GM18861 (cell line): ENCODE data around the gene RITA1.

Source experiments
- ATAC-seq: cut with Tn5 transposase; IDR thresholded peaks from one replicate; pipeline ENCODE4 v1.9.1; 2021; ENCODE audit not compliant: unreplicated experiment

The RITA1 gene

GRCh38 chr12:113152835-113153814 is 32.4 kb upstream of the RITA1 start:
- ATAC-seq: peak; percentile 49

GRCh38 chr12:113154351-113154973 is 31.1 kb upstream of the RITA1 start:
- no peak for ATAC-seq

- no peak for ATAC-seq
These were observed 30.5 kb upstream of the RITA1 start for GRCh38 chr12:113155060-113155459.

- ATAC-seq: no peak
These were observed 29.9 kb upstream of the RITA1 start for GRCh38 chr12:113155646-113156045.

GRCh38 chr12:113157218-113157859 is 28.2 kb upstream of the RITA1 start:
- no peak for ATAC-seq

- no peak for ATAC-seq
These were observed 26.9 kb upstream of the RITA1 start for GRCh38 chr12:113158439-113159203.

DNA sequence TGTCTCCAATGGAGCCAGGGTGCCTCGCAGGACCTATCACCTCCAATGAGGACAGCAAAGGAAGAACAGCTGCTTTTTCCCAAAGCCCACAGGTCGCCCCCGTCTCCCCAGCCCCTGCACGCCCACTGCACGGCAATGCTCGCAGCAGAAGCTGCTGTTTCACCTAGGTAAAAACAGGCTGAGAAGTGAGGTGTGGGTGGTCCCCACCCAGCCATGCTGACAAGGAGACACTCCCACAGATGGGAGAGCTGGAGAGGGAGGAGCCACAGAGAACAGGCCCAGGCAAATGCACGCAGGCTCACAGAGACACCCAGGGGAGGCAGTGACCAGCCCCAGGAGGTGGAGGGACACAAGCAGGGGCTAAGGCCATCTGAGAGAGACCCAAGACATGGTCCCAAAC is 25.6 kb upstream of the RITA1 start:
- ATAC-seq: no peak

- ATAC-seq: peak; percentile 47
These were observed 24.0 kb upstream of the RITA1 start for GRCh38 chr12:113161415-113162016.

- ATAC-seq: no peak
These were observed 23.2 kb upstream of the RITA1 start for GRCh38 chr12:113162102-113163029.

DNA sequence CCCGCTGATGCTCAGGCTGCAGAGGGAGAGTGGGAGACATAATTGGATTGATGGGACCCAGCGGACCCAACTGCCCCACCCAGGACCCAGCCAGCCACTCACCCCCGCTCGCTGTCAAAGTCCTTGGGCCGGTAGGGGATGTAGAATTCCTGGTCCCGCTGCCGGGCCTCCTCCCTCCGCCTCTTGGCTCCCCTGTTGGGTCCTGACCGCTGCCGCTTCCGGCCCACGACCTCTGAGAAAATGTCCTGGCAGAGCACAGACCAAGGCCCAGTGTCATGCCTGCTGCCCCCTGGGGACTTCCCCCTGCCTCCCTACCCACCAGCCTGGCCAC is 22.5 kb upstream of the RITA1 start:
- no peak for ATAC-seq

DNA sequence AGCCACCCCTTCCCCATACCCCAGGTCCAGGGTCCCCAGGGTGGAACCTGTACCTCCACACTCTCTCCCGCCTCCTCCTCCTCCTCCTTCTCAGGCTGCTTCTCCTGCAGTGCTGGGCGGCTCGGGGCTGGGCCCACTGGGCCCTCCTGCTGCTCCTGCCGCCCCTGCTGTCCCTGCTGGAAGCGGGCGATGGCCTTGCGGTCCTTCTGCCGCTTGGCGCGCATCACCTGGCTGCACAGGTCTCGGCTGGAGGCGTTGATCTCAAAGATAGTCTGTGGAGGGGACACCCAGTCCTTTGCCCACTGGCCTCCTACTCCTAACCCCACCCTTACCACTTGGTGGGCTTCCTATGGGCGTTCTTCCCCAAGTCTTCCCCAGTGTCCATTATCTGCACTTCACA is 21.5 kb upstream of the RITA1 start:
- ATAC-seq: no peak

DNA sequence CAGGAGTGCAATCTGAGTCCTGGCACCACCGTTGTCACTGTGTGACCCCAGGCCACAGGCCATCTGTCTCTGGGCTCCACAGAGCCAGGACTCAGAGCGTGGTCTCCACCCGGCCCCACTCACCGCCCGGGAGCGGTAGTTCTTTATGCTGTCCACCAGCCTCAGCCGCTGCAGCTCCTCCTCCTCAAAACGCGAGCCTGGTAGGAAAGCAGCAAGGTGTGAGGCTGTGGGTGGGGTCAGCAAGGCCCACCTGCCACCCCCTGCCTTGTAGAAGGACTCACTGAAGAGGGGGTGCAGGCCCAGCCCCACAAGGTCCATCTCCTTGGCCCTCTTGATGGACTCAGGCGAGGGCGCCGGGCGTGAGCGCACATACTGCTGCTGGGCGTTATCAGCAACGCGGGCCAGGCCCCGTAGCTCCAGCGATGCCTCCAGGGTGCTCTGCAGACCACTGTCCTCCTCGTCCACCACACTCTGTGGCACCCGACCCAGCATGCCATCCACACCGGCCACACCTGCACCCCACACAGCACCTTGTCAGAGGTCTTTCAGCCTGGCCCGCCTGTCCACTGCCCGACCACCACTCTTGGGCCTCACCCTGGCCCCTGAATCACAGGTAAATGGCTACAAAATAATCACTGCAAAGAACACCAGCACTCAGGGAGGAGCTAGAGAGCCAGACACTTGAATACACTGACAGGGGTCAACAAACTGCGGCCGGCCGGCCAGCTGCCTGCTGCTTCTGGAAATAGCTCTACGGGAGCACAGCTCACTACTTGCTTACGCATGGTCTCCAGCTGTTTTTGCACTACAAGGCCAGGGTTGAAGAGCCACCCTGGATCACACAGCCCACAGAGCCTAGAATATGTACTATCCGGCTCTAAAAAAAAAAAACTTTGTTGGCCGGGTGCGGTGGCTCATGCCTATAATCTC is 19.7 kb upstream of the RITA1 start:
- ATAC-seq: no peak

DNA sequence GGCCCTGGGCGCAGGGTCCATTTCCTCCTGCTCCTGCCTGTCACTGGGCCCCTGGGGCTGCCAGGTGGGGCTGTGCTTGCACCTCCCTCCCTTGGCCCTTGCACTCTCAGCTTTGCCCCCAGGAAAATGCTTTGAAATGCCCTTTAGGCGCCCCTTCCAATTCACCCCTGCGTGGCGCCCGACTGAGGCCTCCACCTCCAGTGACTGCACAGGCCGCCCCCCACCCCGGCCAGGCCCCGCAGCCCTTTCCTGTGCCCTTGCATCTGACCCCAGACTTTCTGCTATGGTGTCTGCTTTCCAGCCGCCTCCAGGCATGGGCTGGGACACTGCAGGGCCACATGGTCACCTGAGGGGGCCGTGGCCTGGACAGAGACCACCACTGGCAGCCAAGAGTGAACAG is 17.7 kb upstream of the RITA1 start:
- ATAC-seq: no peak

- no peak for ATAC-seq
These were observed 15.8 kb upstream of the RITA1 start for GRCh38 chr12:113169697-113170096.

- no peak for ATAC-seq
These were observed 15.1 kb upstream of the RITA1 start for GRCh38 chr12:113170457-113170856.

DNA sequence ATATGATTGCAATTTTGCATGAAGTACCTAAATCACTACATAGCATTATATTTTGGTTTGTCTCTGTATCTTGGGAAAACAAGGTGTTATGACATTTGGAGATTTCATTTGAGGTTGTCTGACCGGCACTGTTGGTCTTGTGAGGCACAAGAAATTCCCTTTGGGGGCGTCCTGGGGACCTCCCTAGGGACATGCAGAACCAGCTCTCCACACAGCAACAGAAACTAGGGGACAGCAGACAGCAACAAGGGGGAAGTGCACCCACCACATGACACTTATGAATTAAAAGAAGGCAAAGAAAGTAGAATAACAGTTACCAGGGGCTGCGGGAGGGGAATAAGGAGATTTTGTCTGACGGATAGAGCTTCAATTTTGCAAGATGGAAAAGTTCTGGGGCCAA is 14.6 kb upstream of the RITA1 start:
- ATAC-seq: no peak

DNA sequence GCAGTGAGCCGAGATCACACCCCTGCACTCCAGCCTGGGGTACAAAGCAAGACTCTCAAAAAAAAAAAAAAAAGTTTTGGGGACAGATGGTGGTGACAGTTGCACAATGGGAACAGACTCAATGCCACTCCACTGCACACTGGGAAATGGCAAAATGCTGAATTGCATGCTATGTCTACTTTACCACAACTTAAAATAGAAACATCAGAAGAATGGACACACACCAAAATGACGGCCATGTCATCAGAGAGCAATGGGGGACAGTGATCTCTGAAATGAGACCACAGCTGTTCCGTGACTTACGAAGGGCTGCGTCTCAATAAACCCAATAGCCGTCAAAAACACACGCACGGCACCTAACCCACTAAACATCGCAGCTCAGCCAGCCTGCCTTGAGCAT is 14.0 kb upstream of the RITA1 start:
- ATAC-seq: no peak

DNA sequence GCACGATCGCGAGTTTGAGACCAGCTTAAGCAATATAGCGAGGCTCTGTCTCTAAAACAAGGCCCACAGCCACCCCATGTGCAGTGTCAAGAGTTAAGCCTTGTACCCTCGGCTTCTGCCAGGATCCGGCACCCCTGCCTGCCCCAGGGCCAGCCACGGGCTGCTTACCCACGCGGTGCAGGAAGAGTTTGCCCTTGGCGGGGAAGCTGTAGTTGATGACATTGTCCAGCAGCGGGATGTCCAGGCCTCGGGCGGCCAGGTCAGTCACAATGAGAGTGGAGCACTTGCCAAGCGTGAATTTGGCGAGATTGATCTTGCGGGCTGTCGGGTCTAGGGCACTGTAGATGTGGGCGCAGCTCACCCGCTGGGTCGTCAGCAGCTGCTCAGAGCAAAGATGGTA is 13.3 kb upstream of the RITA1 start:
- ATAC-seq: no peak
